ENCODE measurements around the gene ARIH1. TPM values are rescaled to one million over a fixed set of nuclear protein-coding genes. Genes with fewer than 3 reads are reported as not detected.
"Not testable (repeated sequence)": the region's sequence is repeated elsewhere in the genome, so short reads cannot be mapped to it uniquely, and the experiment has no call there.

Gene ARIH1
- polyA plus RNA-seq, 3 donors: 13.5 to 47.2 (median 14.4) TPM

- no peaks in the 10 kb centered on the region for H3K79me2 ChIP-seq (ENCODE audit: insufficient read depth, low read length)
- Mint-ChIP-seq H3K27me3 (ENCODE audit: low read depth in 3 of 3) (peaks cover 4 to 9% (median 6%) of the 10 kb centered on the region in 3 donors), H3K4me1 (no peaks in the 10 kb centered on the region), H3K27ac (no peak overlapping the region), H3K4me3 (no peak overlapping the region), H3K9me3 (peaks cover 17 to 41% (median 28%) of the 10 kb centered on the region in 7 donors), H3K36me3 (no peaks in the 10 kb centered on the region)
- no peak for DNase-seq
- H4K20me1 ChIP-seq (ENCODE audit: insufficient read depth, low read length): no peaks in the 10 kb centered on the region
- H3K9me3 ChIP-seq (replicated peaks in 1 of 2; ENCODE audit: control insufficient read depth in 1 of 2, insufficient read depth in 1 of 2, low read length in 2 of 2): peaks cover 13 to 17% of the 10 kb centered on the region in 2 donors
- no peak overlapping the region for H3K4me2 ChIP-seq (replicated peaks; ENCODE audit: extremely low read depth, low read length, poor library complexity, severe bottlenecking)
- no peak for TF ChIP-seq CTCF (IDR thresholded peaks at IDR 0.05)
- intact Hi-C loops (cut with micrococcal nuclease): no loop called here
- H3K27ac ChIP-seq (ENCODE audit: low read depth in 1 of 2, low read length in 2 of 2): no peak overlapping the region
- WGBS (ENCODE audit: insufficient coverage): no CpG with 5 or more reads among the region's 1 CpG
- no peak overlapping the region for H3K4me3 ChIP-seq (replicated peaks in 1 of 3; ENCODE audit: low read depth in 2 of 3, low read length in 3 of 3)
- H3K9ac ChIP-seq (ENCODE audit: insufficient read depth, low read length, poor library complexity, severe bottlenecking): no peak overlapping the region
- no peaks in the 10 kb centered on the region for H3K36me3 ChIP-seq (replicated peaks in 1 of 2; ENCODE audit: control insufficient read depth in 1 of 2, insufficient read depth in 2 of 2, low read length in 2 of 2)
- H2AFZ ChIP-seq (ENCODE audit: insufficient read depth, low read depth, low read length, poor library complexity, severe bottlenecking): no peak overlapping the region
- peaks cover 2 to 3% of the 10 kb centered on the region in 2 donors for H3K27me3 ChIP-seq (ENCODE audit: control insufficient read depth in 2 of 2, insufficient read depth in 2 of 2, low read length in 2 of 2)
- no peaks in the 10 kb centered on the region for H3K4me1 ChIP-seq (ENCODE audit: control insufficient read depth in 1 of 2, insufficient read depth in 2 of 2, low read length in 2 of 2)
These were observed 36.3 kb upstream of the ARIH1 start for GRCh38 chr15:72437650-72438316.

GRCh38 chr15:72442848-72443247 lies 31.3 kb upstream of the ARIH1 start:
- H3K9me3 ChIP-seq (replicated peaks in 1 of 2; ENCODE audit: control insufficient read depth in 1 of 2, insufficient read depth in 1 of 2, low read length in 2 of 2); H3K4me1 Mint-ChIP-seq; H3K4me1 ChIP-seq (ENCODE audit: control insufficient read depth in 1 of 2, insufficient read depth in 2 of 2, low read length in 2 of 2); H4K20me1 ChIP-seq (ENCODE audit: insufficient read depth, low read length); intact Hi-C loops (cut with micrococcal nuclease); H2AFZ ChIP-seq (ENCODE audit: insufficient read depth, low read depth, low read length, poor library complexity, severe bottlenecking); H3K4me2 ChIP-seq (replicated peaks; ENCODE audit: extremely low read depth, low read length, poor library complexity, severe bottlenecking); H3K36me3 Mint-ChIP-seq; H3K27me3 ChIP-seq (ENCODE audit: control insufficient read depth in 2 of 2, insufficient read depth in 2 of 2, low read length in 2 of 2); H3K4me3 Mint-ChIP-seq; H3K9ac ChIP-seq (ENCODE audit: insufficient read depth, low read length, poor library complexity, severe bottlenecking); H3K27ac ChIP-seq (ENCODE audit: low read depth in 1 of 2, low read length in 2 of 2); DNase-seq; H3K4me3 ChIP-seq (replicated peaks in 1 of 3; ENCODE audit: low read depth in 2 of 3, low read length in 3 of 3); H3K79me2 ChIP-seq (ENCODE audit: insufficient read depth, low read length); H3K36me3 ChIP-seq (replicated peaks in 1 of 2; ENCODE audit: control insufficient read depth in 1 of 2, insufficient read depth in 2 of 2, low read length in 2 of 2): not testable (repeated sequence)
- H3K27ac Mint-ChIP-seq: peak overlapping the region in 1 of 7 donors; percentile 13
- H3K27me3 Mint-ChIP-seq (ENCODE audit: low read depth in 3 of 3): peaks cover 6 to 16% (median 9%) of the 10 kb centered on the region in 3 donors
- H3K9me3 Mint-ChIP-seq: peaks cover 8 to 27% (median 15%) of the 10 kb centered on the region in 7 donors
- no CpG with 5 or more reads among the region's 5 CpGs for WGBS (ENCODE audit: insufficient coverage)

All from CD14-positive monocyte (primary cell).